ENCODE data around the gene CBFB. TPM values are rescaled to one million over a fixed set of nuclear protein-coding genes. Genes with fewer than 3 reads are reported as not detected.

Gene CBFB
- total and polyA plus RNA-seq, 2 experiments from 2014 or later: 52.3 to 53.3 TPM

DNA sequence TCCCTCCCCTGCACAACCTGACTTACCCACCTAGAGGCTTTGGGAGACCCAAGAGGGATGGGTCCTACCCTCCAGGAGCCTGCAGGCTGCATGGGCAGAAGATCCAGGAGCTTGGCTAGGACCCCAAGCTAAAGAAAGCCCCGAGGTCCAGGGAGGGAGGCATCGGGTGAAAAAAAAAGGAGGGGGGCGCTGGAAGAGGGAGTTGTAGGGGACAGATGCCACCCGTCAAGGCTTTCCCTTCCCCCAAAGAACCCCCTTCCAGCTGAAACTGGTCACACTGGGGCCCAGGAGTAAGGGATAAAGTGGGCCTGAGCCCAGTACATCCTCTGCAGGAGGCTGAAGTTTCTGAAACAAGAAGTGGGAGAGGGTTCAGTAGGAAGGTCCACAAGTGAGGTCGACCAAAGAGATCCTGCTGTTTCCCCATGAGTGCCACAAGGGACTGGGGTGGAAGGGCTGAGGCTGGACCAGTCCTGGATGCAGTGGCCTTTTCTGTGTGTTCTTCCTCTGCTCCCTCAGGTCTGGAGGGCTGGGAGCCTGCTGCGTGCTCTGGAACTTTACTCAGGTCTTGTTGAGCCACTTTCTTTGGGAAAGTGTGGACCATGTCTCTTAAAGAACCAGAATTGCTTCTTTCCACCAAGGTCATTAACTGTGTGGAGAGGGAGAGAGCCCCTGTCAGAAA lies 14.2 kb upstream of the CBFB start:
- H3K27me3 ChIP-seq (replicated peaks; ENCODE audit: insufficient read depth): no peaks in the 10 kb centered on the region
- H3K4me3 ChIP-seq: peak overlapping the region; percentile 70
- DNase-seq: no peak
- no peaks in the 10 kb centered on the region for H3K9me2 ChIP-seq (ENCODE audit: insufficient read depth)
- H3K4me2 ChIP-seq (ENCODE audit: unreplicated experiment): no peak overlapping the region
- H2AFZ ChIP-seq: peak overlapping the region; percentile 86
- in situ Hi-C loops (cut with MboI): no loop called here
- H3K36me3 ChIP-seq (ENCODE audit: low read depth): no peaks in the 10 kb centered on the region
- H3K27ac ChIP-seq: no peak overlapping the region
- no peaks in the 10 kb centered on the region for H3K79me2 ChIP-seq (ENCODE audit: insufficient read depth)
- TF ChIP-seq EZH2 (IDR thresholded peaks at IDR 0.05; ENCODE audit: insufficient read depth, poor library complexity, severe bottlenecking): no peak
- no peak for TF ChIP-seq EZH2phosphoT487 (IDR thresholded peaks at IDR 0.05; ENCODE audit: insufficient read depth, low read depth)
- no peaks in the 10 kb centered on the region for H3K9me3 ChIP-seq (ENCODE audit: low read depth)
- H3K9ac ChIP-seq: peak overlapping the region; percentile 65
- WGBS, 2 experiments (ENCODE audit: low coverage in 1 of 2, low lambda C conversion rate in 2 of 2, missing lambda C conversion rate in 2 of 2): 70 to 77% methylated on average over 5 to 6 of the region's 6 CpGs
- no peaks in the 10 kb centered on the region for H4K20me1 ChIP-seq (ENCODE audit: insufficient read depth)
- peaks cover 8% of the 10 kb centered on the region; the same call in 1 of the 2 replicates for H3F3A ChIP-seq (ENCODE audit: insufficient read depth)
- H3K4me1 ChIP-seq (ENCODE audit: insufficient read depth): no peaks in the 10 kb centered on the region

DNA sequence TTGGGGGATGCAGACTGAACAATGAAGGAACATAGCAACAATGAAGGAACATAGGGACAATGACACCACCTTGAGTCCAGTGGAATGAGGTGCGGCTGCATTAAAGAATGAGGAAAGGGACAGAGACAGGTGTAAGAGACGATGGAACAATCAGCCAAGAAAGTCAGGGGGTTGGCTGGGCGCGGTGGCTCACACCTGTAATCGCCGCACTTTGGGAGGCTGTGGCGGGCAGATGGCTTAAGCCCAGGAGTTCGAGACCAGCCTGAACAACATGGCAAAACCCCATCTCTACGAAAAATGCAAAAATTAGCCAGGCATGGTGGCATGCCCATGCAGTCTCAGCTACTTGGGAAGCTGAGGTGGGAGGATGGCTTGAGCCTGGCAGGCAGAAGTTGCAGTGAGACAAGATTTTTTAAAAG lies 13.6 kb upstream of the CBFB start:
- no peak overlapping the region for H3K27ac ChIP-seq
- TF ChIP-seq EZH2 (IDR thresholded peaks at IDR 0.05; ENCODE audit: insufficient read depth, poor library complexity, severe bottlenecking): no peak
- TF ChIP-seq EZH2phosphoT487 (IDR thresholded peaks at IDR 0.05; ENCODE audit: insufficient read depth, low read depth): no peak
- H3K79me2 ChIP-seq (ENCODE audit: insufficient read depth): no peaks in the 10 kb centered on the region
- no peaks in the 10 kb centered on the region for H4K20me1 ChIP-seq (ENCODE audit: insufficient read depth)
- no peak overlapping the region for H3K4me2 ChIP-seq (ENCODE audit: unreplicated experiment)
- no peaks in the 10 kb centered on the region for H3K27me3 ChIP-seq (replicated peaks; ENCODE audit: insufficient read depth)
- in situ Hi-C loops (cut with MboI): no loop called here
- no peak overlapping the region for H3K9ac ChIP-seq
- H3F3A ChIP-seq (ENCODE audit: insufficient read depth): peaks cover 8% of the 10 kb centered on the region; the same call in 1 of the 2 replicates
- no peak overlapping the region for H2AFZ ChIP-seq
- WGBS, 2 experiments (ENCODE audit: low coverage in 1 of 2, low lambda C conversion rate in 2 of 2, missing lambda C conversion rate in 2 of 2): 96 to 97% methylated on average over 9 of the region's 9 CpGs
- H3K9me2 ChIP-seq (ENCODE audit: insufficient read depth): no peaks in the 10 kb centered on the region
- H3K9me3 ChIP-seq (ENCODE audit: low read depth): no peaks in the 10 kb centered on the region
- H3K36me3 ChIP-seq (ENCODE audit: low read depth): no peaks in the 10 kb centered on the region
- DNase-seq: no peak
- no peak overlapping the region for H3K4me3 ChIP-seq
- H3K4me1 ChIP-seq (ENCODE audit: insufficient read depth): no peaks in the 10 kb centered on the region

DNA sequence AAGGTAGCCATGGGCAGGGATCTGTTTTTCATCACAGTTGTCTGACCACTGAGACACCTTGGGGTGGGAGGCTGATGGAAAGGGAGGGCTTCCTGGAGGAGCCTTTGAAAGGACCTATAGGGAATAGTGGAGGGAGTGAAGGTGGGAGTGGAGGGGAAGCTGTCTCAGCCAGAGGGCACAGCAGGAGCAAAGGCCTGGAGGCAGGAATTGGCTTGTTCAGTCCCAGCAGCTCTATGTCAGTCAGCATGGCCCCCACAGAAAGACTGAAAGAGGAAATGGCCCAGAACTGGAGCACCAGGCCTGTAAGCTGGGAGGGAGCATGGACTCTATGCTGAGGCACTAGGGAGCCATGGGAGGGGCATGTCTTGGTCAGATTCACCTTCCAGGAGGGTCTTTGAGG lies 12.8 kb upstream of the CBFB start:
- H3K9ac ChIP-seq: no peak overlapping the region
- in situ Hi-C loops (cut with MboI): no loop called here
- H3F3A ChIP-seq (ENCODE audit: insufficient read depth): peaks cover 8% of the 10 kb centered on the region; the same call in 1 of the 2 replicates
- no peaks in the 10 kb centered on the region for H3K27me3 ChIP-seq (replicated peaks; ENCODE audit: insufficient read depth)
- H3K4me2 ChIP-seq (ENCODE audit: unreplicated experiment): no peak overlapping the region
- no peak for TF ChIP-seq EZH2 (IDR thresholded peaks at IDR 0.05; ENCODE audit: insufficient read depth, poor library complexity, severe bottlenecking)
- no peak for TF ChIP-seq EZH2phosphoT487 (IDR thresholded peaks at IDR 0.05; ENCODE audit: insufficient read depth, low read depth)
- no peak overlapping the region for H3K4me3 ChIP-seq
- H3K9me3 ChIP-seq (ENCODE audit: low read depth): no peaks in the 10 kb centered on the region
- H2AFZ ChIP-seq: no peak overlapping the region
- no peaks in the 10 kb centered on the region for H3K4me1 ChIP-seq (ENCODE audit: insufficient read depth)
- no peaks in the 10 kb centered on the region for H3K79me2 ChIP-seq (ENCODE audit: insufficient read depth)
- H4K20me1 ChIP-seq (ENCODE audit: insufficient read depth): no peaks in the 10 kb centered on the region
- H3K36me3 ChIP-seq (ENCODE audit: low read depth): no peaks in the 10 kb centered on the region
- no peaks in the 10 kb centered on the region for H3K9me2 ChIP-seq (ENCODE audit: insufficient read depth)
- H3K27ac ChIP-seq: no peak overlapping the region
- no peak for DNase-seq

DNA sequence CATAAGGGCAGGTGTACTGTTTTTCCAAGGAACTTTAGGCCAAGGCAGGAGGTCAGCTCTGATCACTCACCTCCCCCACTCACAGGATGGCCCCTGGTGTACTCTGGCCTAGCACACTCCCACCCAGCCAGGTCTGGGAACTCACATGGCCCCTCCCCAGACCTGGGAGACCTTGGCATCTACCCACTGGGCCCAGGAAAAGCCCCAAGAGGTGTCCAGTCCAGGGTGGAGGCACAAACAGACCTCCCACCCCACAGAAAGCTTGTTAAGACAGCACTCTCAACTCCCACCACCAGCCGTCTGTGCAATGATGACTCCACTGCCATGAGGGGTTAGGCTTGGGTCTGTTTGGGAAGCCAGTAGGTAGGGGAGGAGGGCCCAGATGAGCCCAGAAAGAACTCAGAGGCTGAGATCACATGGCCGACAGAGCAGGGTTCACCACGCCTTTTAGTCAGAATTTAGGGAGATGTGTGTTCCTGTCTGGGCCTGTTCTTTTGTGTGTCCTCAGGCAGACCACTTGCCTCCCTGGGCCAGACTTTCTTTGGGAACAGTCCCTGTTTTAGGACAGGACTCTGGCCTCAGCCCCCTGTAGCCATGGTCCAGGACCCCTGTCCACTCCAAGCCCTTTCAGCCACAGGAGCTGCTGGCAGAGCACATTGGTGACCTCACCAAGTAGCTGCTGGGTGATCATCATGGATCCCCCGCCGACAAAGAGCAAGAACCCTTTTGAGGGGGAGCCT lies 12.1 kb upstream of the CBFB start:
- no peak for TF ChIP-seq EZH2 (IDR thresholded peaks at IDR 0.05; ENCODE audit: insufficient read depth, poor library complexity, severe bottlenecking)
- TF ChIP-seq EZH2phosphoT487 (IDR thresholded peaks at IDR 0.05; ENCODE audit: insufficient read depth, low read depth): no peak
- Histone ChIP-seq H3K9ac (no peak overlapping the region), H3K9me3 (ENCODE audit: low read depth) (no peaks in the 10 kb centered on the region), H3K79me2 (ENCODE audit: insufficient read depth) (no peaks in the 10 kb centered on the region), H3F3A (ENCODE audit: insufficient read depth) (peaks cover 8% of the 10 kb centered on the region; the same call in 1 of the 2 replicates), H3K27me3 (replicated peaks; ENCODE audit: insufficient read depth) (no peaks in the 10 kb centered on the region), H3K4me2 (ENCODE audit: unreplicated experiment) (no peak overlapping the region), H3K9me2 (ENCODE audit: insufficient read depth) (no peaks in the 10 kb centered on the region), H3K4me3 (no peak overlapping the region), H2AFZ (no peak overlapping the region), H3K4me1 (ENCODE audit: insufficient read depth) (no peaks in the 10 kb centered on the region), H4K20me1 (ENCODE audit: insufficient read depth) (no peaks in the 10 kb centered on the region), H3K27ac (no peak overlapping the region), H3K36me3 (ENCODE audit: low read depth) (no peaks in the 10 kb centered on the region)
- in situ Hi-C loops (cut with MboI): no loop called here
- WGBS, 2 experiments (ENCODE audit: low coverage in 1 of 2, low lambda C conversion rate in 2 of 2, missing lambda C conversion rate in 2 of 2): 82 to 88% methylated on average over 5 of the region's 5 CpGs
- DNase-seq: no peak
